Stimulated activated CD4-positive, alpha-beta T cell treated with anti-CD3 and anti-CD28 coated beads, Interleukin-15, amount 100 ng/mL, for 48 hours (primary cell): ENCODE results near the gene SLC6A6.

Experiments
- DNase-seq, 2 donors: peaks; one replicate each; pipeline ENCODE4 v3.0.0-alpha.2; 2020; ENCODE audit warnings: low read depth in 2 of 2

The SLC6A6 gene

DNA sequence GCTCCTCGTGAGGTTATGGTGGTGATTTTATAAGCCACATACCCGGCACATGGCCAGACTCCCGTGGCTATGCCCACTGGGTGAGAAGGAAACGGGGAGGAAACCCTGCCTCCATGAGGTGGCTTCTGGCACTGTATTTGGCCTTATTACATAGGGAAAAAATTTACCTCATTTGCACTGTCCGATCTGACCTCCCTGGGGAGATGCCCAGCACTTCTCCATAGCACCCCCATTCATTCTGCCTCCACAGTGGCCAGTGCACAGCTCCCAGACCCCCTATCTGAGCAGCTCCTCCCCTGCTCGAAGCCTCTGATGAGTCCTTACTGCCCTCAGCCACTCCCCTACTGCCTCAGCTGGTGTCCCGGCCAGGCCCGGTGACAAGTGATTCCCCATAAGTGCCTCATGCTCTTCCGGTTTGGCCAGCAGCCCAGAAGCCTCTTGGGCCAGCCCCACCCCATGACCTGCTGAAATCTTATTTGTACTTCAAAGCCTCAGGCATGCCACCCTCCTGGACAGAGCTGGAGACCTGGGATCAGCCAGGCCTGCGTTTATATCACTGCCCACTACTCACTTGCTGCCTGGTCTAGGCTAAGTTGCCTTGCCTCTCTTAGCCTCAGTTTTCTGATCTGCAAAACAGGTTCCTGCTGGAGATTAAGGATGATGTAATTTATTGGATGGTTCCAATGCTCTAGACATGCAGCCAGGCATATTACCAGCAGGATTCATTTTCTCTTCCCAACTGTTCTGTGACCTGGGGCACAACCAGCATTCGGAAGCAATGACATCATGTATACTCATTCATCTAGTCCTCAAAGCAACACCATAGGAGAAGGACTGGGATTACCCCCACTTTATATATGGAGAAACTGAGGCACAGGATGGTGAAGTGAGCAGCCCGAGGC, 30.6 kb upstream of the SLC6A6 start:
- no peak for DNase-seq

GRCh38 chr3:14372587-14372986, 29.8 kb upstream of the SLC6A6 start:
- no peak for DNase-seq

DNA sequence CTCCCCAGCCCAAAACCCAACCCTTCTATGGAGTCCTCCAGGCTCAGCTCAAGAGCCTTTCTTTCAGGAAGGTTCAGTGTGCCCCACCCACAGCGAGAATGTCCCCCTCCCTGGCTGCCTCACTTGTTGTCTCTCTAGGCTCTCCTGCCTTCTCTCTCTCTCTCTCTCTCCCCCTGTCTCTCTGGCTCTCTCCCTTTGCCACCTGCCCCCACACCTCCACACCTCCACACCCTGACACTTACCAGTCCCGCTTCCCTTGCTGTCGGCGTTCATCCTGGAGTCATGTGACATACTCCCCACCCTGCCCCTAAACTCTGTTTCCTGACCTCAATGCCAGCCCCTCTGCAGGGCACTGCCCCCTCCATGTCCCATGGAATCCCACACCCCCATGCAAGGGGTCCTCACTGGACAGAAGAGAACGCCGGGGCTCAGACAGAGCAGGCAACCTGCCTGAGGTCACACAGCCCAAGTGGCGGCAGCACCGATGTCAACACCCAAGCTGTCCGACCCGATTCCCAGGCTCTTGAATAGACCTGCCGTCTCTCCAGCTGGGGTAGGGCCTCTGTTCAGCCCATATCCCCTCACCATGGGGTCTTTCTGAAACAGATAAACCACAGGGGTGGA, 28.5 kb upstream of the SLC6A6 start:
- no peak for DNase-seq

- DNase-seq: no peak
Observed at GRCh38 chr3:14374444-14374883, 27.9 kb upstream of the SLC6A6 start.

DNA sequence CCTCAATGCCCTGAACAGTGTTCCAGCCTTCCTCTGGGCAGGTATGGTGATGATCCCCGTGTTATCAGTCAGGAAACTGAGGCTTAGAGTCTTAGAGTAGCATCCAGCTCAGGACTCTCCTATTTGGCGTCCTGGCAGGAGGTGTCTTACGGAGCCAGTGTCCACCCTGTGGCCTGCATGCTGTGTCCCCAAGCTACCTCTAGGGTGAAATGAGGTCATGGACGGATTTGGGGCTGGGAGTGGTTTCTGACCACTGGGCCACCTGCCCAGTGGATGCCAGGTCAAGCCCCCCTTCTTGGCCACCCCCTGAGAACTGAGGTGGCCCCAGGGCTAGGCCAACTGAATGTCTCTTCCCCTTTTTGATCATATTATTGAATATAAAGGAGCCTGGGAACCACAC, 27.2 kb upstream of the SLC6A6 start:
- no peak for DNase-seq

DNA sequence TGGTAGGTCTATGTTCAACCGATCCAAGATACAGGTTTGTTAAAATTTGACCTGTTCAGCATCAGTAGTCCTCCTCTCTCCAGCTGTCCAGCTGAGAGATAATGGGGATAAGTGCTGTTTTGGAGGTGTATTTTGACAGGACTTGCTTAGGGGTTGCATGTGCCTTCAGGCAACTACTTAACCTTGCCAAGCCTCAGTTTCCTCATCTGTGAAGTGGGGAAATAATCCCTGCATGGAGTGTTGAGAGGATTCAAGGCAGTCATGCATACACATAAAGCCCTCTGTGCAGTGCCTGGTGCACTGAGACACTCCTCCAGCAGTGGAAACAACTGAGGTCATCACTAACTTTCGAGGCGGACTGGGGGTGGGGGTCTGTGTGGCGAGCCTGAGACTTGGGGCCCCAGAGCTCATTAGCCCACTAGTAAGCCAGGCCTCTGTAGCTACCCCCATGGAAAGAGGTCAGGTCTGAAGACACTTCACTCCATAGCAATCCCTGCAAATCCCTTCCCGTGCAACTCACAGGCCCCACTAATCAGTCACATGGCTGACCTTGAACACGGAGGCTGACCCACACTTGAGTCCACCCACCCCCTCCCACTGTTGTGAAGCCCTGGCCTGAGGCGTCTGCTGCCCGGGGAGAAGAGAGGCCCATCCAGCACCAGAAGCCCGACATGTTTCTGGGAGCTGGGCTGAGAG, 25.9 kb upstream of the SLC6A6 start:
- no peak for DNase-seq

- DNase-seq: no peak
Observed at GRCh38 chr3:14377044-14377837, 25.2 kb upstream of the SLC6A6 start.

GRCh38 chr3:14377838-14378169, 24.6 kb upstream of the SLC6A6 start:
- peak; percentile 11 to 14 for DNase-seq

GRCh38 chr3:14378415-14378814, 24.0 kb upstream of the SLC6A6 start:
- DNase-seq: no peak

DNA sequence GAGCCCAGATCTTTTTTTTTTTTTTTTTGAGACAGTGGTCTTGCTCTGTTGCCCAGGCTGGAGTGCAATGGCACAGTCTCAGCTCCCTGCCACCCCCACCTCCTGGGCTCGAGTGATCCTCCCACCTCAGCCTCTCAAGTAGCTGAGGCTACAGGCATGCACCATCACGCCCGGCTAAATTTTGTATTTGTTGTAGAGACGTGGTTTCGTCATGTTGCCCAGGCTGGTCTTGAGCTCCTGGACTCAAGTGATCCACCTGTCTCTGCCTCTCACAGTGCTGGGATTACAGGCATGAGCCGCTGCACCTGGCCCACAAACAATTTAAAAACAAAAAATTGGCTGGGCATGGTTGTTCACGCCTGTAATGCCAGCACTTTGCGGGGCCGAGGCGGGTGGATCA, 22.6 kb upstream of the SLC6A6 start:
- DNase-seq: no peak

- no peak for DNase-seq
Observed at GRCh38 chr3:14386254-14386653, 16.2 kb upstream of the SLC6A6 start.

- DNase-seq: no peak
Observed at GRCh38 chr3:14388201-14388600, 14.2 kb upstream of the SLC6A6 start.

DNA sequence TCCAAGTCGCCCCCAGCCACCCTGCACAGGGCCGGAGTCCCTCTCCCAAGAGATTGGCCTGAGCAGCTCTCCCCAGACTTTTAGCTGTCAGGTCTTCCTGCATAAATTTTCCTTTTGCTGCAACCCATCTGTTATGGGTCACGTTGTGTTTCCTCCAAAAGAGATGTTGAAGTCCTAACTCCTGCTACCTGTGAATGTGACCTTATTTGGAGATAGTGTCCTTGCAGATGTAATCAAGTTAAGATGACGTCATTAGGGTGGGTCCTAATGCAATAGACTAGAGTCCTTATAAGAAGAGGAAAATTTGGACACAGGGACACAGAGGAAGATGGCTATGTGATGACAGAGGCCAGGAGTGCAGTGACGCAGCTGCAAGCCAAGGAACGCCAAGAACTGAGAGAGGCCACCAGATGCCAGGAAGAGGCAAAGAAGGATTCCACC, 13.2 kb upstream of the SLC6A6 start:
- DNase-seq: no peak

DNA sequence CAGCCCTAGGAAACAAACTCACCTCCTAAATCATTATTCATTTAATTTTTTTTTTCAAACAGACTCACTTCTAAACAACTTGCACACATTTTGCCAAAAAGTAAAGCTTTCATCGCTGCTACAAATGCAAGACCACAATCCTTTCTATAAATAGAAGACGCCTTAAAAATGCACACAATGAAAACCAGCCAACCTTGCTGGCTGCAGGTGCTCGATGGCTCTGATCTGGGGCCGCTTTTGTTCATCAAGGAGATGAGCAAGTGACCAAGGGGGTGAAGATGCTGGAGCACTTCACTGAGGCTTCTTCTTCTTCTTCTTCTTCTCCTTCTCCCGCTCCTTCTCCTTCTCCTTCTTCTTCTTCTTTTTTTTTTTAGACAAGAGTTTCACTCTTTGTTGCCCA, 12.7 kb upstream of the SLC6A6 start:
- no peak for DNase-seq

GRCh38 chr3:14391033-14391432, 11.4 kb upstream of the SLC6A6 start:
- DNase-seq: no peak

- DNase-seq: no peak
Observed at GRCh38 chr3:14392231-14392630, 10.2 kb upstream of the SLC6A6 start.

- no peak for DNase-seq
Observed at GRCh38 chr3:14392803-14393319, 9.5 kb upstream of the SLC6A6 start.

GRCh38 chr3:14393440-14394106, 8.8 kb upstream of the SLC6A6 start:
- DNase-seq: no peak

- no peak for DNase-seq
Observed at GRCh38 chr3:14396031-14396692, 6.2 kb upstream of the SLC6A6 start.

- no peak for DNase-seq
Observed at GRCh38 chr3:14397046-14397445, 5.4 kb upstream of the SLC6A6 start.

DNA sequence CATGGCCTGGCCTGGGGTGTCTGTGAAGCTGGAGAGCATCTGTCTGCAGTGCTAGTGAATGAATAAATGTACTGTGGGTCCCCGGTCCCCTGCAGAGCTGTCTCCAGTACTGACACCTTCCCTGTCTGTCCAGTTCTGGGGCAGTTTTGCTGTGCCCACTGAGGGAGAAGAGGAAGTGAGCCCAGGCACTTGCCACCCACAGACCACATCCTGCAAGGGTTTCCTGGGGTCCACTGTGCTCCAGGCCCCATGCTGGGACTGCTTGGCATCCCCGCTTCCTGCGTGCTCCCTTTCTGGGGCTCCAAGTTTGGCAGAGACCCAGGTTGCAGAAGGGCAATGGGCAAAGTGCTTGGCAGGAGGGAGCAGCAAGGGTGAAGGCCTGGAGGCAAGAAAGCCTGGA, 4.9 kb upstream of the SLC6A6 start:
- DNase-seq: no peak
